HG03432 (cell line): ENCODE data around the gene BNIP3.
"Not testable (repeated sequence)": the region's sequence is repeated elsewhere in the genome, so short reads cannot be mapped to it uniquely, and the experiment has no call there.

Experiments
- ATAC-seq: cut with Tn5 transposase; IDR thresholded peaks from one replicate; pipeline ENCODE4 v1.9.1; 2021; ENCODE audit warnings: mild to moderate bottlenecking, moderate library complexity; ENCODE audit not compliant: unreplicated experiment

Gene BNIP3

GRCh38 chr10:132002004-132002403 is 20.3 kb upstream of the BNIP3 start:
- ATAC-seq = no peak

GRCh38 chr10:132001238-132001972 is 19.7 kb upstream of the BNIP3 start:
- peak; percentile 54 for ATAC-seq

- no peak for ATAC-seq
Observed at GRCh38 chr10:131998845-131999681, 17.3 kb upstream of the BNIP3 start.

- ATAC-seq = no peak
Observed at GRCh38 chr10:131998050-131998844, 16.5 kb upstream of the BNIP3 start.

- ATAC-seq = no peak
Observed at GRCh38 chr10:131997366-131998049, 15.8 kb upstream of the BNIP3 start.

- ATAC-seq = no peak
Observed at GRCh38 chr10:131996466-131997365, 15.0 kb upstream of the BNIP3 start.

DNA sequence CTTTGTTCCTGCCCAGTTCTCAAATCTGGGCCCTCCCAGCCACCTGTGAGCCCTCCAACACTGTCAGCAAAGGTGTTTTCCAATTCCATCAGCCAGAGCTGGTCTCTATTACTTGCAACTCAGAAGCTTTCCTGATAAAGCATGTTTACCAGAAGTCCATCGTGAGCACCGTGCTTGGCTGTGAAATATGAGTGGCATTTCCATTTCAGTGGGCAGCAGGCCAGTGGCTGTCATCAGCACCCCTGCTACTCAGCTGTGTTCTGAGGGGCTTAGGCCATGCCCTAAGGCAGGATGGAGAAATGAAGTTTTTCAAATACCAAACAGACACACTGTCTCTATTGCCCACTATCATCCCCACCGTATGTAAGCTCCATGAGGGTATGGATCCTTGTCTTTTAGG is 12.7 kb upstream of the BNIP3 start:
- no peak for ATAC-seq

DNA sequence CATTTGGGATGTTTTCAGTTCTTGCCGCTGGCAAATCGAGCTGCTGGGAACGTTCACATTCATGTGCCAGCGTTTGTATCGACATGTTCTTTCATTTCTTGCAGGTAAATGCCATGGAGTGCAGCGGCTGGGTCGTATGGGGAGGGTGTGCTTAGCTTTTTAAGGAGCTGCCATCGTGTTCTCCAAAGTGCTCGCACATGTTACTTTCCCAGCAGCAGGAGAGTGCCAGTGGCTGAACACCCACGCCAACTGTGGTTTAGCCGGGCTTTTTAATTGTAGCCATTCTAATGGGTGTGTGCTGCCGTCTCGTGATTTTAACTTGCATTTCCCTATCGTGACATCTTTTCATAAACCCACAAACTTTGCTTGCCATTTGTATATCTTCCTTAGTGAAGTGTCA is 11.6 kb upstream of the BNIP3 start:
- ATAC-seq = no peak

DNA sequence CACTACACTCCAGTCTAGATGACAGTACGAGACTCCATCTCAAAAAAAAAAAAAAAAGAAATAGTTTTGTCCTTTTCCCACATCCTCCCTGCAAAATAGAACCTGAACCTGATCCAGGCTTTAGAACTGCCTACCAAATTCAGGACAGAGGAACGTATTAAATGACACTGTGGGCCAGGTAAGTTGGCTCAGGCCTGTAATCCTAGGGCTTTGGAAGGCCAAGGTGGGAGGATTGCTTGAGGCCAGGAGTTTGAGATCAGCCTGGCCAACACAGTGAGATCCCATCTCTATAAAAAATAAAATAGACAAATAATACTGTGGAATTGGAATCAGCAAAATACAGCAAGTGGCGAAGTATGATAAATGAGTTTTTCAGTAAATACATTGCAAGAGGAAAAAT is 10.0 kb upstream of the BNIP3 start:
- ATAC-seq = no peak

- ATAC-seq = not testable (repeated sequence)
Observed at GRCh38 chr10:131987786-131988185, 6.1 kb upstream of the BNIP3 start.

GRCh38 chr10:131987301-131987700 is 5.6 kb upstream of the BNIP3 start:
- ATAC-seq = not testable (repeated sequence)

DNA sequence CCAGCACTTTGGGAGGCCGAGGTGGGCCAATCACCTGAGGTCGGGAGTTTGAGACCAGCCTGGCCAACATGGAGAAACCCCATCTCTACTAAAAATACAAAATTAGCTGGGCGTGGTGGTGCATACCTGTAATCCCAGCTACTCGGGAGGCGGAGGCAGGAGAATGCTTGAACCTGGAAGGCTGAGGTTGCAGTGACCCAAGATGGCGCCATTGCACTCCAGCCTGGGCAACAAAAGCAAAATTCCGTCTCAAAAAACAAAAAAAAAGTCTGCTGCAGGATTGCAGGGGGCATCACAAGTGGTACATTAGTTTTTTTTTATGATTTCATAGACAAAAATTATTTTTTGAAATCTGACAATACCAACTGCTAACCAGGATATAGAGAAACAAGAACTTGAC is 5.1 kb upstream of the BNIP3 start:
- not testable (repeated sequence) for ATAC-seq

GRCh38 chr10:131983780-131984179 is 2.1 kb upstream of the BNIP3 start:
- ATAC-seq = no peak

DNA sequence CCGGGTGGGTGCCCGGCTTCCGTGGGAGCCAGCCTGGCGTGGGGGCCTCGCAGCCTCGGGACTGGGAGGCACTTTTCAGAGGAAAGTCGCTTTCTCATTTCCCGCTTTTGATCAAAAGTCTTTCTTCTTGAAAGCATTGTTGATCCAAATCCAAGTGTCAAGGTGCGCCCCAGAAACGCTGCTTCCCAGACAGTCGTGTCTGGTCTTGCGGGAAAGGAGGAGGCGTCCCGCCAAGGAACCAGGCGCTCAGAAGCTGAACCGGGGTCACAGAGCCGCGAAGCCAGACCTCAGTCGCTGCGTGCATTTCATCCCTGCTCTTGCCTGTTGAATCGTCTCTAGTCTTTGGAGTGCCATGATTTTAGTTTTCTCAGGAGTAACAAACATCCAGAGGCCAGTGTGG is 1.1 kb upstream of the BNIP3 start:
- ATAC-seq = no peak

DNA sequence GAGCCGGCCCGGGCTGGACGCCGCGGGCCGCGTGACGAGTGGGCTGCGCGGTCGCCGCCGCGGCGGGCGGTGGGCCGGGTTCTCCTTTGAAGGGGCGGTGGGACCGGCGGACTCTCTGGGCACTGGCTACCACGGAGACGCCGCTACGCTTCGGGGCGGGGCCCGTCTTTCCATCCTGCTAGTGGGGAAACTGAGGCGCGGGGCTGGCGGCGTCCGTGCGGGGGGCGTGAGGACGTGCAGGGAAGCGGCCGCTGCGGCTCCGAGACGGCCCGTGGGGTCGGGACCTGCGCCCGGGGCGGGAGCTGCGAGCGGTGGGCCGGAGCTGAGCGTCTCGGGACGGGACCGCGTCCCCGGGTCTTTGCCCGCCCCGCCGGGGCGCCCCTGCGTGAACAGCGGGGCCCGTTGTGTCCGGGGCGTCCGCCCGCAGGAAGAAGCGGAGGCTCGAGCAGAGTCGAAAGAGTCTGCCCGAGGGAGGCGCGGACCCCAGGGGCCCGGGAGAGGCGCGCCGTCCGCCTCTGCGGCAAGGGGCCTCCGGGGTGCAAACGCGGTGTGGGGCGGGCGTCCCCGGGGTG is 548 bp upstream of the BNIP3 start:
- peak; percentile 28 for ATAC-seq

DNA sequence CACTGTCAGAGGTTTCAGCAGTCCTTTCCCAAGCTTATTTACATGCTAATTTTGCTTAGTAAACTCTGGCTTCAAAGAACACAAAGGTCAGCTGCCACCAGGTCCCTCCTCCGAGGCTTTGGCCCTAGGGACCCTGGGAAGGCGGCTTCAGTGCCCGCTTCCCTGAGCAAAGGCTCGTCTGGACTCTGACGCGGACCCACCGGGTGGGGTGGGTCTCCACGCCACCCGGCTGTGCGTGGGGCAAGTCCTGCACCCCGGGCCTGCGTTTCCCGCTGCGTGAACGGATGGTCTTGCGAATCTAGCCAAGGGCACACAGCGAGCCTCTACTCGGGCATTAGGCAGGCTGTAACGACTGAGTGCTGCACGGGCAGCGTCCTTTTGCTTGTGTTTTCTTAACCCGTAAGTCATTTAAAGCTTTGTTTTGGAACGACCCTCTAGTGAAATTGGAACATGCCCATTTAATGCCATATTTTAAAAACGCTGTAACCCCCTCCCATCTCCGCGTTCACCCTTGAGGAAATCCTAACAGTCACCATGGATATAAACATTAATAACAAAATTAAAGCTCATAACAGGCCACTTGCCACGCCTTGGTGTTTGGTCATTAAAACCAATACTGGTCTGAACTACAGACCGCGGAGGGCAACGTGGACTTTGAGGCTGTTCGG is 828 bp downstream of the BNIP3 start:
- ATAC-seq = no peak

DNA sequence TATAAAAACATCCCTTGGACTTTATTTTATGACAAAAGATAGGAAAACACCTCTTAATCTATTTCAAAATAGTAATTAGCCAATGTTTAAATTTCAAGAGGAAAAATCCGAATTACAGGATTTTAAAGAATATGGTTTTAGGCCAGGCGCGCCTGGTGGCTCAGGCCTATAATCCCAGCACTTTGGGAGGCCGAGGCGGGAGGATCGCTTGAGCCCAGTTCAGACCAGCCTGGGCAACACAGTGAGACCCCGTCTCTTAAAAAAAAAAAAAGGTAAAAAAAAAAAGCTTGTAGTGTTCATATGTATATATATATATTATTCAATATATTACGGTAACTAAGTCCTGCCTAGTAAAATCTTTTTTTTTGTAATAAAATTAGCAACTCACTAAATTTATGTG is 1.4 kb downstream of the BNIP3 start:
- ATAC-seq = no peak

DNA sequence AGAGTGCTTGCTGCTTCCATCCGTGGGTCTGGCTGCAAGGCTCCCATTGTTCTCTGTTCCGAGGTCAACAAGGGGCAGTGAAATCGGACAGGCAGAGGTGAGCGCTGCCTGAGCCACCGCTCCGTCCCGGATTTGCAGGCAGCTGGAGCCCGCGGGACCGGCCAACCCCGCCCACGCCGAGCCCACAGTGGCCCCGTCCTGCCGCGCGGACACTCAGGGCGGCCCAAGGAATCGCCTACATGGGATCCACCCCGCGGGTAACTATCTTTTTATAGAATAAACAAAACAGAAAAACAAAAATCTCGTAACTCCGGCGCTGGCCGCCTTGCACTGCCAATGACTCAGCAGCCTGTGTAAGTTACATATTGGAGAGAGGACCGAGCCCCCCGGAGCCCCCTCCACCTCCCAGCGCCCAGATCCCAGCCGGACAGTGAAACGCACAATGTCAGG is 1.9 kb downstream of the BNIP3 start:
- ATAC-seq = no peak

DNA sequence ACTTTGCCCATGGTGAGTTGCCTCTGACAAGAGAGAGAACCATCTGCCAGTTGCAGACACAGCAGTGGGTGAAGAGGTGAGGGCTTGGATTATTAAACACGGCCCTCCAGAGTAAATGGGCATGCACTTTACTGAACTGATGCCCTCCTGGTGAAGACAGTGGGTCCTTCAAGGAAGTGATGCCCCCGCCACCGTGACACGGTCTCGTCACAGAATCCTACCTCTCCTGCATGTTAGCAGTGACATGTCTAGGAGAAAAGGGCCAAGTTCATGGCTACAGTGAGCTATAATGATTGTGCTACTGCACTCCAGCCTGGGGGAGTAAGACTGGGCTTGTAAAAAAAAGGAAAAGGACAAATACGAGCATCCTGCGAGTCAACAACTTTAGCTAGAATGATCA is 2.4 kb downstream of the BNIP3 start:
- no peak for ATAC-seq
